DND-41 (cell line): ENCODE data around the gene DNAJC5.

Source experiments
- CTCF ChIP-seq: IDR thresholded peaks from 2 replicates; pipeline ENCODE4 v1.5.1; 2012; ENCODE audit warnings: borderline replicate concordance, low read length, moderate library complexity, mild to moderate bottlenecking; ENCODE audit not compliant: poor library complexity, severe bottlenecking; ENCODE audit errors: extremely low read depth
- EZH2 ChIP-seq: IDR thresholded peaks from 3 replicates; pipeline ENCODE4 v1.6.1; 2012; ENCODE audit warnings: borderline replicate concordance, low read depth, mild to moderate bottlenecking, moderate library complexity, low read length, inconsistent platforms; ENCODE audit not compliant: severe bottlenecking

GRCh38 chr20:63945921-63946920 is 51.3 kb downstream of the DNAJC5 start:
- no peak for TF ChIP-seq CTCF
- TF ChIP-seq EZH2, result no peak
